ENCODE measurements around the gene DARS1. TPM values are rescaled to one million over a fixed set of nuclear protein-coding genes. Genes with fewer than 3 reads are reported as not detected.
A peak's percentile ranks its signal among the peaks of the same experiment; 100 is the strongest.

Gene DARS1
- total and polyA plus RNA-seq, 8 donors: 29.8 to 49.0 (median 37.4) TPM

DNA sequence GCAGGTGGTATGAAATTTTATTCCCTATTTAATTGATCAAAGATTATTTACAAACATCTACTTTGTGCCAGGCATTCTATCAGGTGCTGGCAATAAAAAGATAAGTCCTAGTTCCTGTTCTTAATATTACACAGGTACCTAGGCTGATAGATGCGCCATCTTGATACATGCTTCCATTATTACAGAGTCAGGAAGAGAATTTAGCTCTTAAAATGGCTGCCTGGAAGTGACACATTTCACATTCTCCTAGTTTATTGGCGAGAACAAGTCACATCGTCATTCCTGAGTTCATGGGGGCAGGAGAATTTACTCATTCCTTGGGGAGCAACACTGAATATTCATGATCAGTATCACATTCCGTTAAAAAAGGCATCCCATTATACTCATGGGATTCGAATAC is 1.1 kb upstream of the DARS1 start:
- Histone ChIP-seq H3K4me3 (no peak overlapping the region), H3K9me3 (no peaks in the 10 kb centered on the region), H3K36me3 (peaks cover 0 to 8% (median 0%) of the 10 kb centered on the region in 3 donors), H3K27me3 (no peaks in the 10 kb centered on the region), H3K27ac (peak overlapping the region in 1 of 4 donors; percentile 97), H3K4me1 (peaks cover 7 to 20% (median 14%) of the 10 kb centered on the region in 3 donors)
- no peak for FAIRE-seq
- WGBS, 2 donors: 96 to 97% methylated on average over 5 of the region's 5 CpGs
- no peak for DNase-seq
- TF ChIP-seq, protein P1, sequence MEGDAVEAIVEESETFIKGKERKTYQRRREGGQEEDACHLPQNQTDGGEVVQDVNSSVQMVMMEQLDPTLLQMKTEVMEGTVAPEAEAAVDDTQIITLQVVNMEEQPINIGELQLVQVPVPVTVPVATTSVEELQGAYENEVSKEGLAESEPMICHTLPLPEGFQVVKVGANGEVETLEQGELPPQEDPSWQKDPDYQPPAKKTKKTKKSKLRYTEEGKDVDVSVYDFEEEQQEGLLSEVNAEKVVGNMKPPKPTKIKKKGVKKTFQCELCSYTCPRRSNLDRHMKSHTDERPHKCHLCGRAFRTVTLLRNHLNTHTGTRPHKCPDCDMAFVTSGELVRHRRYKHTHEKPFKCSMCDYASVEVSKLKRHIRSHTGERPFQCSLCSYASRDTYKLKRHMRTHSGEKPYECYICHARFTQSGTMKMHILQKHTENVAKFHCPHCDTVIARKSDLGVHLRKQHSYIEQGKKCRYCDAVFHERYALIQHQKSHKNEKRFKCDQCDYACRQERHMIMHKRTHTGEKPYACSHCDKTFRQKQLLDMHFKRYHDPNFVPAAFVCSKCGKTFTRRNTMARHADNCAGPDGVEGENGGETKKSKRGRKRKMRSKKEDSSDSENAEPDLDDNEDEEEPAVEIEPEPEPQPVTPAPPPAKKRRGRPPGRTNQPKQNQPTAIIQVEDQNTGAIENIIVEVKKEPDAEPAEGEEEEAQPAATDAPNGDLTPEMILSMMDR (IDR thresholded peaks at IDR 0.05): no peak
- no peak for ATAC-seq
- intact Hi-C loops (cut with DNase I): no loop called here

DNA sequence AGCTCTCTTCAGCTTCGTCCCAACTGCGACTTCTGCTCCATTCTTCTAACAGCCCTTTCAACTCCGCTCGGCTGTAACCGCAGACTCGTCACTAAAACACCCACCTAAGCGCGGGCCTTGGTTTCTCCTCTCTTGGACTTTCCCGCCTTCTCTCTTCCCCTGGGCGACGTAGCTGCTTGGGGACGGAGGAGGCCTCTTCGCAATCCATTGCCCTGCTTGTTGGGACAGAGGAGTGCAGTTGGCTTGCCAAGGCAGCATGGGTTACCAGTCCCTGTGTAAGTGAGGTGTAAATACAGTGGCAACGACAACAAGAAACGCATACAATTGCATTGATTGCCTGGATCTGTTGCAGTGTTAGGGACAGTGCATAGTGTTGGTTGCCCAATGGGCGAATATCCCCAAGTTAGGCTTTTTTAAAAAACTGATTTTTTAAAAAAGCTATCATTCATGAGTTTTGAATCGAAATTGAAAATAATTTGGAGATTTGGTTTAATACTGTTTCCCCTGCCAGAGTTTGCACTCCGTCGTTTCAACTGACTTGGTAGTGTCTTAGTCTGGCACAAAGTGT is 484 bp upstream of the DARS1 start:
- 16 to 19% methylated on average over 19 of the region's 19 CpGs for WGBS, 2 donors
- Histone ChIP-seq H3K27me3 (no peaks in the 10 kb centered on the region), H3K36me3 (peaks cover 0 to 9% (median 0%) of the 10 kb centered on the region in 3 donors), H3K27ac (peak overlapping the region; percentile 96 to 100 (median 97)), H3K9me3 (no peaks in the 10 kb centered on the region), H3K4me3 (peak overlapping the region; percentile 73 to 97 (median 91)), H3K4me1 (peaks cover 7 to 20% (median 14%) of the 10 kb centered on the region in 3 donors)
- TF ChIP-seq, protein P1 (IDR thresholded peaks at IDR 0.05): no peak
- intact Hi-C loops (cut with DNase I): no loop called here
- no peak for DNase-seq
- FAIRE-seq: no peak
- ATAC-seq: peak; percentile 24 to 46 (median 40)

DNA sequence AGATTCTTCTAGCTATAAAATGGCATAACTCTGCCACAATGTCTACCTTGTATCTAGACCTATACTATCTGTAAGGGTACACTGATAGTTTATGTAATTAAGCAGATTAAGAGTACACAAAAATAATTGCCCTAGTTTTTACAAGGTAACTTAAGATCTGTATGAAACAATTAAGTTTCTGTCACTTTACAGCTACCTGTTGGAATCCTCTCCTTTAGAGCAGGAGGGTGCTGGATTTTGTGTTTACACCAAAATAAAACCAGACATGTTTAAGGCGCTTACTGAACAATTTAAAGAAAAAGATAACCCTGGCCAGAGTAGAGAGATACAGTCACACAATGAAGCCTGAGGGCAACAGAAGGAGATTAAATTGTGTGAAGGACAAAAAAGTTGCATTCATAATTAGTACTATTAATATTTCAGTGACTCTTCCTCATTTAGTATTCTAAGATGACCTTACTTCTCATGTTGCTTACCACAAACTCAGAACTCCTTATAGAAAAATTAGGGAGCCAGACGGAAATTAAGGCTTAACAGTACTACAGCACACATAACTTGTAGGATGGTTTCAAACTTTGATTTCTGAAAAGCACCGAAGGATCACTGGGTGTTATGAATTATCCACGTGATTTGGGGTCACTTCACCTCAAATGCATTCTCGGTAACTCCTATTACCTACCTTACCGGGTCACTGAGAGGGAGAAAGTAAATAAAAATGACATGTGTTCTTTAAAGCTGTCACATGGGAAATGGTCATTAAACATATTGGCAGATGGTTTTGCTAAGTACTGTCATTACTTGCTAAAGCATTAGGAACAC is 1.0 kb downstream of the DARS1 start:
- no peaks in the 10 kb centered on the region for H3K27me3 ChIP-seq
- peaks cover 7 to 20% (median 14%) of the 10 kb centered on the region in 3 donors for H3K4me1 ChIP-seq
- no peak for FAIRE-seq
- DNase-seq: no peak
- intact Hi-C loops (cut with DNase I): no loop called here
- ATAC-seq: peak; percentile 4 to 19 (median 7)
- TF ChIP-seq, protein P1 (IDR thresholded peaks at IDR 0.05): no peak
- no peaks in the 10 kb centered on the region for H3K9me3 ChIP-seq
- peak overlapping the region; percentile 96 to 100 (median 97) for H3K27ac ChIP-seq
- peaks cover 0 to 10% (median 0%) of the 10 kb centered on the region in 3 donors for H3K36me3 ChIP-seq
- WGBS, 2 donors: 4 to 8% methylated on average over 6 of the region's 6 CpGs
- H3K4me3 ChIP-seq: peak overlapping the region; percentile 73 to 97 (median 91)

DNA sequence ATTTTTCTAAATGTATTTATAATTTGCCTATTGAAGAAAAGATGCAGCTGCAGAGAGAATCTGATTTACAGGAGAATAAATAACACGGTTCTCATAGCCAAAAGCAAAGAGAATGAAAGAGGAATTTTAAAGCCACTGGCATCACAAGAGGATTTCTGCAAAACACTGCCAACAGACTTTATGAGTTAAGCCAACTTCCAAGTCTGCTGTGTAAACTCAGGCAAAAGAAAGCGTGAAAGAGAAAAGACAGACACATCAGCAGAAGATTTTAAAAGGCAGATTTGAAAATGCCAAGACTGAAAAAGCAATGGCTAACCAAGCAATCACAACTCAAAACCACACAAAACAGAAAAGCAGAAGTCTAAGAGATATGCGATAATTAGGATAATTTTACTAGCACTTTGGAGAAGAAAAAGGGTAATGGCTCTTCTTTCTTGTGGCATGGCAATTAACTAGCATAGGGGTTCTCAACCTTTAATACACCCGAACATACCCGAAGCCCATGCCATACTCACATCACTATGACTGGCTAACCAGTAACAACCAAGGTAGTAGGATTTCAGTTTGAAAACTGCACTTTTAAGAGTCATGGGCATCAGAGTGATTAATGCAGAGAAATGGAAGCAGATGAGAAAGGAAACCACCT is 4.9 kb downstream of the DARS1 start:
- TF ChIP-seq, protein P1 (IDR thresholded peaks at IDR 0.05): no peak
- no peaks in the 10 kb centered on the region for H3K9me3 ChIP-seq
- no peak for FAIRE-seq

More for the DNA sequence above, 4.9 kb downstream of the DARS1 start:
- DNase-seq (no peak), ATAC-seq (no peak)
- intact Hi-C loops (cut with DNase I): no loop called here
- Histone ChIP-seq H3K4me1 (peaks cover 7 to 13% (median 11%) of the 10 kb centered on the region in 3 donors), H3K36me3 (peaks cover 0 to 23% (median 7%) of the 10 kb centered on the region in 3 donors), H3K27me3 (no peaks in the 10 kb centered on the region), H3K27ac (no peak overlapping the region), H3K4me3 (no peak overlapping the region)
- WGBS, 2 donors: 90 to 92% methylated on average over 5 of the region's 5 CpGs
